GM21737 (cell line): Measurements from ENCODE around the gene ZNF775.

Experiments used
- ATAC-seq: cut with Tn5 transposase; IDR thresholded peaks from one replicate; pipeline ENCODE4 v1.9.1; 2021; ENCODE audit warnings: mild to moderate bottlenecking, moderate library complexity; ENCODE audit not compliant: unreplicated experiment

The ZNF775 gene

DNA sequence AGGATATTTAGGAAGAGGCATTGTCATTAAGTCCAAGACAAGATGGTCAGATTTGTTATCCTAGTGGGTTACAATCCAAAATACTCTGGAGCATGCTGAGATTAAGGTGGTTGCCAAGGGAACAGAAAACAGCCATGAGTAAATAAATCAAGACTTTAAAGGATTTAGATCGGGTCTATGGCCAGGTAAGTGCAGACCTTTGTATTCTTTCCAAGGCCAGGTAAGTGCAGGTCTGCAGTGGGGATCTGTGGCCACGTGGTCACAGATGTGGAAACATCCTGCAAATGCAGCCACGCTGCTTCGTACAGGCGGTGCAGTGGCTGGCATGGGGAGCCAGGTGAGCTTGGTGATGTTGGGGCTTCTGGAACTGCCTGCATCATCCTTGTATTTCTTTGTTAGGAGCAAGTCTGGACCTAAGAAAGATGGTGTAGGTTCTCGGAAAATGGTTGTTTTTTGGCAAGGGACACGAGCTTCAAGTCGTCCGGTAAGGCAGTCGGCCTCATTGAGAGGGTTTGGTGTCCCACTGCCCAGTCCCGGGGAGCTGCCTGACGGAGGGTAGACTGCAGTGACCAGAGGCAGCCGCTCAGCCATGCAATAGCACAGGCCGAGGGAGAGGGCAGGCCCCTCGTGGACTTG, 21.8 kb downstream of the ZNF775 start:
- ATAC-seq = no peak

GRCh38 chr7:150401424-150401790, 22.3 kb downstream of the ZNF775 start:
- ATAC-seq = no peak

GRCh38 chr7:150401861-150402631, 22.9 kb downstream of the ZNF775 start:
- no peak for ATAC-seq

DNA sequence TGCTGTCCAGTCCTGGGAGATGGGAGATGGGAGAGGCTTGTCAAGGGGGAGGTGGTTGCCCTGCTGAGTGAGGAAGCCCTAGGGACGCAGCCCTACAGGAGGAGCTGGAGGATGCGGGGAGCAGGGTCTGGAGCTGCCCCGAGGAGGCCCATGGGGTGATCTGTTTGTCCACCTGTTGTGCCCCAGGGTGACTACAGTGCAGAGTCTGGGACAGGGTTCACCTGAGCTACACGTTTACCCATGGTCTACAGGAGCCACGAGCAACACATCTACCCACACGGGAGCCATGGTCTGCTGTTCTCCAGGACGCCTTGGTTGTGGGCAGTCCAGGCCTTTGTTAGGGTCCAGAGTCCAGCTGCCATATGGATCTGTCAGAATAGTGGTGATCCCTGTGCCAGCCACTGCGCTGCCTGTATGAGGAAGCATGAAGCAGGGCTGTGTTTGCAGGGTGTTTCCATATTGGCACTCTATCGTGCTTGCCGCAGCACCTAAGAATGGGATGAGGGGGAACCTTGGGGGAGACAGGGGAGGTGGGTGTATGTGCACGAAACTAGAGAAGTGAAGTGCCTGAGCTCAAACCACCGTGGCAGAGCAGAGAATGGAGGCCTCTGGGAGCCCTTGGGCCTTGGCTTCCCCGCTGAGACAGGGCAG, 23.7 kb downstream of the ZNF775 start:
- no peak for ATAC-seq

DNA sequence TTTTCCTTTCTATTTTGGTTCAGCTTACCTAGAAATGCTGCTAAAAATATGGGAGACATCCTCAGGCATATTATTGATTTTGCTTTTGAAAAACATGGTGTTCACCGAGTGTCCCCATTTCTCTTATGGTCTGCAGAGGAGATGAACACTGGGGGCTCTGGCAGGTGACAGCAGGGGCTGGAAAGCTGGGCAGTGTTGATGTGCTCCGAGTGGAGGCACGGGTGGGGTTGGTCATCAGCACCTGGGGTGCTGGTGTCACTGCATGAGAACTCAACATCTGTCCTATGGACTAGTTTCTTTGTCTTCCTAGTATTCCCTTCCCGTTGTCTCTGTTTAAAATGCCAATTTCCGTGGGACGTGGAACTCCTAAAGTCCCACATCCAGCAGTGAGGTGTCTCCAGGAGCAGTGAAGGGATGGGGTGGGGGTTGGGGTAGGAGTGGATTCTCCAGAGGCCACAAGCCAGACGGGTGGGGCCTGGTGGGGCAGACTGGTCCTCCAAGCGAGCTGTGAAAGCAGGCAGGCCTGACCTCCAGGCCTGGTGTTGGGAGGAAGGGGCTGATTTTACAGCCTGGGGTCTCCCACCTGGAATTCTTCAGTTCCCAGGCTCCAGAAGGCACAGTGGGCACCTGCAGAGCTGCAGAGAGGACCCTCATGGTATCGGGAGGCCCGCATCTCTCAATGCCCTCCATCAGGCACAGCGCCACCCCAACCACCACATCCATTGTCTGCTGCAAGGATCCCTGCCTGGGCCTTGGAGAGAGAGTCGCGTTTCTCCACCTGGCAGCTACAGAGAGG, 24.4 kb downstream of the ZNF775 start:
- ATAC-seq = no peak

DNA sequence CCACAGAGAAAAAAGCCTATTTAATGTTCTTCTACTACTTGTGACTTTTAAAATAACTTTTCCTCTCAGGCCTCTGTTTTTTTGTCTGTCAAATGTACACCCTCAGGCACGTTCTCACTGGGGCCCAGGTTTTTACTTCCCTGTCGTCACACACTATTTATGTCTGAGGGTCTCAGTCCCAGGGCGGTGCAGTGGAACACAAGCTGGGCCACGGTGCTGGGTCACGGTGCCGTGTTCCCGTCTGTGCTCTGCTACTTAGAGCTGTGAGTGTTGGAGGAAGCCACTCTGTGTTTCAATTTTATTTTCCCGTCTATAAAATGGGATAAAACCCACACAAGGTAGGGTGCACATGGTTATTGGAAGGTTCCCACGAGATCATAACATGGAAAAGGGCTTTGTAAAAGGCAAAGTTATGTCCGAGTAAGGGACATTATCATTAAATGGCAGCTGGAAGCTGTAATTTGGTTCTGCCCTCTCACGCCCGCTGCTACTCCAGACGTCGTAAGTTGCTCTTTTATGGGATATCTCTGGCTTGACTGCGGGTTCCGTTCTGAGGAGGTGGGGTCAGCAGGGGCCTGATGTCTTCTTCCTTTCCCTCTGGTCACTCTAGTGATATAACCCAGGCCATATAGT, 25.2 kb downstream of the ZNF775 start:
- ATAC-seq = no peak

DNA sequence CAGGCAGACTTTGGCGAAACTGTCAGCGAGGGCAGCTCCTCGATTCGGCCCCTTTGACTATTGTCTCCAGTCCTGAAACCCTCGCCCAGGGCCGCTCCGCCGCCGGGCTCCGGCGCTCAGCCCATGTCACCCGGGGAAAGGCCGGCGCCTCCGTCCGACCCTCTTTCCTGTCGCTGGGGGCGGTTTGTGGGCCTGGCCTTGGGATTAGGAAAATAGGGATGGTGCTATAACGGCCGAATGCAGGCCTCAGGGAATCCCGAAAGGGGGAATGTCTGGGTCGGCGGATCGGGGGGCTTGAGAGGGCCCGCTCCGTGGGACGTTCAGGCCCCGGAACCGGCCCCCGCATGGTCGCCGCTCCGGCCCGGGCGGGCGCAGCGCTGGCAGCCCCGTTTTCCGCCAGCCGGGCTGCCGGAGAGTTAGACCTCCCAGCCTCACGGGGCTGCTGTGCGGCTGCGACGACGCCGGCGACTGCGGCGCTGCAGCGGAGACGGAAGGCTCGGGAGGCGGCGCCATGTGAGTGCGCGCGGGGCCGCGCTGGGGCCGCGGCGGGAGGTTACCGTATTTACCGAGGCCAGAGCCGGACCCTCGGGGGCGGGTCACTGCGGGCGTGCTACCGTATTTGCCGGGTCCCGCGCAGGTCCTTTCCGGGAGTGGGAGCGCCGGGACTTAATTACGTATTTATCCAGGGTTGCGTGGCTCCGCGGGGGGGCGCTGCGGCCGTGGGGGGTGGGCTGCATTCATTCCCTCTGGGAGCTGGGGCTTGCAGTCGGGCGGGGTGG, 25.9 kb downstream of the ZNF775 start:
- ATAC-seq = peak; percentile 42

- ATAC-seq = no peak
These were observed 26.6 kb downstream of the ZNF775 start for GRCh38 chr7:150405584-150406311.

- no peak for ATAC-seq
These were observed 27.1 kb downstream of the ZNF775 start for GRCh38 chr7:150406312-150406566.

GRCh38 chr7:150406567-150407421, 27.7 kb downstream of the ZNF775 start:
- peak; percentile 53 for ATAC-seq

DNA sequence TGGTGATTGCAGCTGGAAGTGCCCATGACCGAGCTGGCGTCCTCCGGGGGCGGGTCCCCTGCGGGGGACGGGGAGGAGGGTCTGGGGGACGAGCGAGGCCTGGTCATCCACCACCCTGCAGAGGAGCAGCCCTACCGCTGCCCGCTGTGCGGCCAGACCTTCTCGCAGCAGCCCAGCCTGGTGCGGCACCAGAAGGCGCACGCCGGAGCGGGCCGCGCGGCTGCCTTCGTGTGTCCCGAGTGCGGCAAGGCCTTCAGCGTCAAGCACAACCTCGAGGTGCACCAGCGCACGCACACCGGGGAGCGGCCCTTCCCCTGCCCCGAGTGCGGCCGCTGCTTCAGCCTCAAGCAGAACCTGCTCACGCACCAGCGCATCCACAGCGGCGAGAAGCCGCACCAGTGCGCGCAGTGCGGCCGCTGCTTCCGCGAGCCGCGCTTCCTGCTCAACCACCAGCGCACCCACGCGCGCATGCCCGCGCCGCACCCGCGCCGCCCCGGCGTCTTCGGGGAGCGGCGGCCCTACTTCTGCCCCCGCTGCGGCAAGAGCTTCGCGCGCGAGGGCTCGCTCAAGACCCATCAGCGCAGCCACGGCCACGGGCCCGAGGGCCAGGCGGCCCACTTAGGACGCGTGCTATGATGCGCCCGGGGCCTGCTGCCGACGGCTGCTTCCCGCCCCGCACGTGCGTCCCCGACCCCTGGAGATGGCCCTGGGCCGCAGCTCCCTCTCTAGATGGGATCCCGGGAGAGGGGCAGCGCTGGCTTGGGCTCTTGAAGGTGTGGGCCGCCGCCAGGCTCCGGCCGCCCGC, 28.7 kb downstream of the ZNF775 start:
- no peak for ATAC-seq

DNA sequence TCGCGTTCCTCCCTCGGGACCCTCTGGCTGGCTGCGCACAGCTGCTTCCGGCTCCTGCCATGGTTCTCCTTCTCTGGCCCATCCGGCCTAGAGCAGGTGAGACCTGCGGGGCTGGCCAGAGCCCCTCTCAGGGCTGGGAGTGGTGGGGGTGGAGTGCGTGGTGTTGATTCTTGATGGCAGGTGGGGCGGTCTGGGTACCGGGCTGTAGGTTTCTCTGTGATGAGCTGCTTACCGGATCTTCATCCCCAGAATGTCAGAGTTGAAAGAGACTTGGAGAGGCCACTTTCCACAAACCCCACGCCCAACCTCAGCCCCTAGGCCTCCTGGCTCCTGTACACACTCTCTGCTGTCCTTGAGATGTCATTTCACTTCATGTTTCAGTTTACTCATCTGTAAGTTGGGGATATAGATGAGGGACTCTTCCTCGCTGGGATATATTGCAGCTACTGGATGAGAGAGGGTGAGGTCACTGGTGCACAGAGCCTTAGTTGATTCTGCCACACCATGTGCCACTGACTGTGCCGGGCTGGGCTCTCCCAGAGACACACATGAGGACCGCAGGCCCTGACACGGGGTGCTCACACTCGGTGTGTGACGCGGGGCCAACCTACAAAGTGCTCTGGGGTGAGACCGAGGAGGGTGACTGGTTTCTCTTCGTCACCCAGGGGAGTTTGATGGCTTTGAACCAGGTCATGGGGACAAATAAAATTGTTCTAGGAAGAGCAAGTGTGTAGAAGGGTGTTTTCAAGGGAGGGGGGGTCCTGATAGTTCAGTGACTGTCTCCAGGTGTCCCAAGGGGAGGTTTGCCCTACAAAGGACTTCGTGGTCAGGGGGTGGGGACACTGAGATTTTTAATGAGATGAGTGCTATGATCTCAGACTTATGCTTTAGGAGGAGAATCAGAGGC, 29.5 kb downstream of the ZNF775 start:
- ATAC-seq = peak; percentile 32

DNA sequence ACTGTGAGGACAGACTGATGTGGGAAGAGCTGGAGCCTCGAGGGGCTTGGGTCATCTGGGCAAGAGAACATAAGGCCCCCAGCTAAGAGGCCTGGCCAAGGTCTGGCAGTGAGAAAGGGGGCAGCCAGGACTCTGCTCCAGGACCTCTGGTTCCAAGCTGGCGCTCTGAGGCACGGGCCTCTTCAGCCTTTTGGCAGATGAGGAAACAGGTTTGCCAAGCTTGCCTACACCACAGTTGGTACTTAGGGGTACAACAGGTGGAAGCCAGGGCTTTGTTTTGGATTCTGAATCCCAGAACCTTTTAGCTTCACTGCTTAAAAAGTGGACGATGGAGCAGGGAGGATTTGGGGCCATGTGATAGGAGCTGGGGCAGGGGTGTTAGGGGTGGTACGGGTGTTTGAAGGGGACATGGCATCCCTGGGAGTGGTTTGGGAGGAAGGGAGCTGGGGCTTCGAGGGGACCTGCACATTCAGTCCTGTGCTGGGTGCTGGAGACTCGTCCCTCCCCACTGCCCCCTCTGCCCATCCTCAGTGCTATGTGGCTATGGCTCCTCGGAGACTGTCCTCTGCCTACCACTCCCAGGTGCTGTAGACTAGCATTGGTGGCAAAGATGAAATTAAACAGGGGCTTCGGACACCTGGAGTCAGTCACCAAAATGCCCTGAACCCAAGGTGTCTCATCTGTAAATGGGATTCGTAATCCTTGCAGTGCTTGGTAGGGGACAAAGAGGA, 30.3 kb downstream of the ZNF775 start:
- no peak for ATAC-seq

- ATAC-seq = no peak
These were observed 31.0 kb downstream of the ZNF775 start for GRCh38 chr7:150410131-150410530.

- ATAC-seq = no peak
These were observed 31.7 kb downstream of the ZNF775 start for GRCh38 chr7:150410680-150411346.

- ATAC-seq = no peak
These were observed 32.5 kb downstream of the ZNF775 start for GRCh38 chr7:150411606-150412005.
